ENCODE data around the gene PIANP. TPM values are rescaled to one million over a fixed set of nuclear protein-coding genes. Genes with fewer than 3 reads are reported as not detected.
"Not testable (repeated sequence)": the region's sequence is repeated elsewhere in the genome, so short reads cannot be mapped to it uniquely, and the experiment has no call there.

Gene PIANP
- total and polyA plus RNA-seq, 4 donors: 0.23 to 1.4 (median 0.31) TPM

- ATAC-seq (ENCODE audit: insufficient read depth, low FRiP score): no peak
- no peak for TF ChIP-seq CTCF (IDR thresholded peaks at IDR 0.05; ENCODE audit: control extremely low read depth, extremely low read depth)
- 66 to 78% methylated on average over 16 of the region's 16 CpGs for WGBS, 2 donors
These were observed 8.4 kb upstream of the PIANP start for GRCh38 chr12:6708960-6709394.

GRCh38 chr12:6708351-6708750, 7.7 kb upstream of the PIANP start:
- H3K27me3 ChIP-seq (ENCODE audit: control insufficient read depth in 3 of 3, insufficient read depth in 3 of 3, low read length in 2 of 3): not testable (repeated sequence)

More at GRCh38 chr12:6708960-6709394, 8.4 kb upstream of the PIANP start:
- no peaks in the 10 kb centered on the region for H3K36me3 ChIP-seq (ENCODE audit: control insufficient read depth in 4 of 4, insufficient read depth in 4 of 4, low read length in 4 of 4)
- H3K27ac ChIP-seq (ENCODE audit: low read depth in 1 of 2, low read length in 1 of 2): no peak overlapping the region
- H3K4me3 ChIP-seq: no peak overlapping the region
- H3K9me3 ChIP-seq (ENCODE audit: control insufficient read depth in 4 of 4, insufficient read depth in 3 of 4, low read length in 3 of 4): no peaks in the 10 kb centered on the region
- no peaks in the 10 kb centered on the region for H3K4me1 ChIP-seq (ENCODE audit: control insufficient read depth in 5 of 5, insufficient read depth in 5 of 5, low read length in 5 of 5)
- no peak for DNase-seq
- peaks cover 0 to 5% (median 3%) of the 10 kb centered on the region in 3 donors for H3K27me3 ChIP-seq (ENCODE audit: control insufficient read depth in 3 of 3, insufficient read depth in 3 of 3, low read length in 2 of 3)
- no peak overlapping the region for H3K9ac ChIP-seq (ENCODE audit: insufficient read depth in 1 of 2, low read length in 2 of 2)

GRCh38 chr12:6703631-6704030, 3.0 kb upstream of the PIANP start:
- peaks cover 0 to 32% (median 27%) of the 10 kb centered on the region in 3 donors for H3K27me3 ChIP-seq (ENCODE audit: control insufficient read depth in 3 of 3, insufficient read depth in 3 of 3, low read length in 2 of 3)

More at GRCh38 chr12:6708351-6708750, 7.7 kb upstream of the PIANP start:
- not testable (repeated sequence) for H3K4me3 ChIP-seq; H3K9ac ChIP-seq (ENCODE audit: insufficient read depth in 1 of 2, low read length in 2 of 2); H3K4me1 ChIP-seq (ENCODE audit: control insufficient read depth in 5 of 5, insufficient read depth in 5 of 5, low read length in 5 of 5); DNase-seq; H3K9me3 ChIP-seq (ENCODE audit: control insufficient read depth in 4 of 4, insufficient read depth in 3 of 4, low read length in 3 of 4); H3K27ac ChIP-seq (ENCODE audit: low read depth in 1 of 2, low read length in 1 of 2); H3K36me3 ChIP-seq (ENCODE audit: control insufficient read depth in 4 of 4, insufficient read depth in 4 of 4, low read length in 4 of 4); ATAC-seq (ENCODE audit: insufficient read depth, low FRiP score)
- WGBS, 2 donors: 90 to 95% methylated on average over 21 of the region's 21 CpGs

More at GRCh38 chr12:6703631-6704030, 3.0 kb upstream of the PIANP start:
- H3K27ac ChIP-seq (ENCODE audit: low read depth in 1 of 2, low read length in 1 of 2): no peak overlapping the region
- H3K4me3 ChIP-seq: no peak overlapping the region
- H3K36me3 ChIP-seq (ENCODE audit: control insufficient read depth in 4 of 4, insufficient read depth in 4 of 4, low read length in 4 of 4): no peaks in the 10 kb centered on the region
- no peak overlapping the region for H3K9ac ChIP-seq (ENCODE audit: insufficient read depth in 1 of 2, low read length in 2 of 2)
- TF ChIP-seq CTCF (IDR thresholded peaks at IDR 0.05; ENCODE audit: control extremely low read depth, extremely low read depth): no peak
- DNase-seq (peak in 1 of 3 donors; percentile 23), ATAC-seq (ENCODE audit: insufficient read depth, low FRiP score) (no peak)
- H3K4me1 ChIP-seq (ENCODE audit: control insufficient read depth in 5 of 5, insufficient read depth in 5 of 5, low read length in 5 of 5): peaks cover 0 to 11% (median 6%) of the 10 kb centered on the region in 5 donors
- WGBS, 2 donors: 9 to 13% methylated on average over 10 of the region's 10 CpGs
- peaks cover 0 to 6% (median 0%) of the 10 kb centered on the region in 4 donors for H3K9me3 ChIP-seq (ENCODE audit: control insufficient read depth in 4 of 4, insufficient read depth in 3 of 4, low read length in 3 of 4)
